ENCODE measurements around the gene CD247.

CD247 gene

DNA sequence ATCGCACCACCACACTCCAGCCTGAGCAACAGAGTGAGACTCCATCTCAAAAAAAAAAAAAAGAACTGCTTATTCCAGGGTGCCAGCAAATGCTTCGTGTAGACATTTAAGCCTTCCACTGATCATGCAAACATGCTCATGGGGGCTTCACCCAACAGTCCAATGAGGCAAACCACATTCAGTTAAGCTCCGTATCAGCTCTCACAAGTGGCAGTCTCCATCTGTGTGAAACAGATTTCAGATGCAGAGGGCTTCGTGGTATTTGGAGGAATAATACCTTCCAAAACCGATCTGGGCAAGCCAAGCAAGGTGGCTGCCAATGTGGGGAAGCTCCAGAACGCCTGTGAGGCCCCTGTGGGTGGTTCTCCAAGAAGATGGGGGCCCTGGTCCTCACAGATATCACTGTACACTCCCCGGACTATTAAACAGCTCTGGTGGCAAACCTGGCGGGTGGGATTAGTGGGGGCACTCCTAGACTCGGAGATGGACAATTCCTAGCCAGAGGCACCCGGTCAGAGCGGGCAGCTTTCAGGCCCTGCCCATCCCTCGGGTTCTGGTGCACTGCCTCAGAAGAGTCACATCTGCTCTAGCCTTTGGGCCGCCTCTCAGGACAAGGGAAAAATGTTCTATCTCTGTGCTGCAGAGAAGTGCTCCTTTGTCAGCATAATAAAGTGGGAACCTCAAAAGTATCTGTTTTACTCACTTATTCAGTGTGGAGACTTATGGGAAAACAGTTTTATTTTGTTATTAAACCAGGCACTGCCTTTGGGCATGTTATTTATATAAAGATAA lies 25.1 kb upstream of the CD247 start:
- H3K4me1 Mint-ChIP-seq, result peaks cover 17% of the 10 kb centered on the region
- H3K9me3 Mint-ChIP-seq, result no peaks in the 10 kb centered on the region
- no peak for TF ChIP-seq CTCF (IDR thresholded peaks at IDR 0.05; ENCODE audit: unreplicated experiment in 3 of 3)
- peaks cover 8% of the 10 kb centered on the region for H3K36me3 Mint-ChIP-seq (ENCODE audit: low read depth)
- no peaks in the 10 kb centered on the region for H3K27me3 Mint-ChIP-seq (ENCODE audit: low read depth)
- H3K4me3 Mint-ChIP-seq, result no peak overlapping the region
- H3K27ac Mint-ChIP-seq, result no peak overlapping the region

GRCh38 chr1:167542109-167543032 lies 24.0 kb upstream of the CD247 start:
- Mint-ChIP-seq H3K4me3 (no peak overlapping the region), H3K27ac (no peak overlapping the region), H3K4me1 (peaks cover 17% of the 10 kb centered on the region), H3K36me3 (ENCODE audit: low read depth) (peaks cover 6% of the 10 kb centered on the region), H3K27me3 (ENCODE audit: low read depth) (no peaks in the 10 kb centered on the region), H3K9me3 (no peaks in the 10 kb centered on the region)
- TF ChIP-seq CTCF (IDR thresholded peaks at IDR 0.05; ENCODE audit: unreplicated experiment in 3 of 3), result no peak

DNA sequence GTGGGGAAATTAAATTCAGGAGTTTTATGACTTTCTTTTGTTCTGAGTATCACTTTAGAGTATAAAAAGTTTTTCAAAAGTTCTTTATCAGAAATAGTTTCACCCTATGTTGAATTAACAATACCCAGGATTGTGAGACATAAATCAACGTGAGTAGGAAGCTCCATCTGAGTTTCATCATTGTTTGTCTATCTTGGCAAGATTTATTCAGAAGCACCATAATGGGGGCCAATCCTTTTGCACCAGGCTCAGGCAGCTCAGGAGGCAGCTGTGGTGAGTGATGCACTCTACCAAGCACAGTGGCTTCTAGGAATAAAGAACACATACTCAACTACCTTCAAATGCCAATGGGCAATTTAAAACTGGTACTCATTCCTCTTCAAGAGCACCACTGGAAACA lies 23.3 kb upstream of the CD247 start:
- no peak for TF ChIP-seq CTCF (IDR thresholded peaks at IDR 0.05; ENCODE audit: unreplicated experiment in 3 of 3)
- no peaks in the 10 kb centered on the region for H3K27me3 Mint-ChIP-seq (ENCODE audit: low read depth)
- no peaks in the 10 kb centered on the region for H3K36me3 Mint-ChIP-seq (ENCODE audit: low read depth)
- H3K9me3 Mint-ChIP-seq, result no peaks in the 10 kb centered on the region
- no peak overlapping the region for H3K4me3 Mint-ChIP-seq
- H3K4me1 Mint-ChIP-seq, result peaks cover 17% of the 10 kb centered on the region
- H3K27ac Mint-ChIP-seq, result no peak overlapping the region

DNA sequence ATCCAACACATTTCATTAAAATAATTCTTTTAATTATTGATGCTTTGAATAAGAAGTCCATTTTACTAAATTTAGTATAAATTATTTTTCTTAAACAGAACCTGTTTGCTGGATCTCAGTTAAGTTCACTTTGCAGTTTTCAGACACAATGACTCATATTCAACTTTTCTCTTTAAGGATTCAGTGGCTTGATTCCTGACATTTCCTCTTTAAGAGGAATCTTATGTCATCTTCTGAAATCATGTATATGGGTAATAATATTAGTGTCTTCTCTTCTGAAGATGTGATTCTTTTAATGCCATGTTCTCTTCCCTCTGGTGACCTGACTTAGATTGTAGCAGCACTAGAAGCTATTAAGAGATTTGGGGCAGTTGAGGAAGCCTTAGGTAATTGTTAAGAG lies 22.7 kb upstream of the CD247 start:
- Mint-ChIP-seq H3K27me3 (ENCODE audit: low read depth) (no peaks in the 10 kb centered on the region), H3K9me3 (no peaks in the 10 kb centered on the region)

GRCh38 chr1:167538657-167539056 lies 20.3 kb upstream of the CD247 start:
- Mint-ChIP-seq H3K4me3 (no peak overlapping the region), H3K4me1 (peaks cover 17% of the 10 kb centered on the region), H3K27me3 (ENCODE audit: low read depth) (peaks cover 3% of the 10 kb centered on the region), H3K36me3 (ENCODE audit: low read depth) (no peaks in the 10 kb centered on the region), H3K9me3 (no peaks in the 10 kb centered on the region), H3K27ac (no peak overlapping the region)
- TF ChIP-seq CTCF (IDR thresholded peaks at IDR 0.05; ENCODE audit: unreplicated experiment in 3 of 3), result no peak

More for the DNA sequence above, 22.7 kb upstream of the CD247 start:
- no peak overlapping the region for H3K27ac Mint-ChIP-seq
- peaks cover 17% of the 10 kb centered on the region for H3K4me1 Mint-ChIP-seq
- no peak for TF ChIP-seq CTCF (IDR thresholded peaks at IDR 0.05; ENCODE audit: unreplicated experiment in 3 of 3)
- H3K4me3 Mint-ChIP-seq, result no peak overlapping the region
- no peaks in the 10 kb centered on the region for H3K36me3 Mint-ChIP-seq (ENCODE audit: low read depth)
